Measurements from ENCODE around the gene IGSF23.

GRCh38 chr19:44602081-44602480 lies 11.3 kb upstream of the IGSF23 start:
- TF ChIP-seq CTCF (IDR thresholded peaks at IDR 0.05), result no peak
- TF ChIP-seq ZFX (IDR thresholded peaks at IDR 0.05; ENCODE audit: borderline replicate concordance), result no peak
